ENCODE measurements around the gene HES4. TPM values are rescaled to one million over a fixed set of nuclear protein-coding genes. Genes with fewer than 3 reads are reported as not detected.

The HES4 gene
- total RNA-seq, 1 experiment from 2014 or later, result 18.5 TPM

GRCh38 chr1:981955-982558 is 17.8 kb downstream of the HES4 start, which contains the start of gene PERM1:
Gene PERM1, minus strand, starts transcription at chr1:982093. Its CDS starts 1,064 bp downstream, at chr1:981029.
- no peak for TF ChIP-seq EZH2 (IDR thresholded peaks at IDR 0.05; ENCODE audit: borderline replicate concordance, low read depth, low read length, poor library complexity, severe bottlenecking)
- TF ChIP-seq CTCF (conservative IDR thresholded peaks at IDR 0.05; ENCODE audit: low read depth, low read length), result no peak
- no peak for DNase-seq (ENCODE audit: low spot score)
- POLR2A ChIA-PET (ENCODE audit: low non-redundant PET), result interaction anchor here (0.6 kb wide), 1 partner anchor 12 kb away, joined by 4 read pairs; no protein-coding TSS in a partner anchor
- CTCF ChIA-PET, result no interaction called here
- intact Hi-C loops (cut with micrococcal nuclease; ENCODE audit: unreplicated experiment), result loop anchor here (5.0 kb wide), 1 partner anchor 80 kb away; no protein-coding TSS in a partner anchor
- Histone ChIP-seq H3K36me3 (ENCODE audit: insufficient read depth, low read length, poor library complexity, severe bottlenecking) (no peaks in the 10 kb centered on the region), H3K4me3 (ENCODE audit: low read depth, low read length, poor library complexity, severe bottlenecking) (no peak within 1 kb of the TSS), H3K27ac (ENCODE audit: low read depth, low read length, poor library complexity, severe bottlenecking) (no peak within 1 kb of the TSS), H3K9me3 (ENCODE audit: low read depth, low read length, poor library complexity, severe bottlenecking) (no peaks in the 10 kb centered on the region), H3K4me1 (ENCODE audit: insufficient read depth, low read length, poor library complexity, severe bottlenecking) (no peaks in the 10 kb centered on the region), H3K27me3 (replicated peaks; ENCODE audit: insufficient read depth, low read depth, low read length, poor library complexity) (no peaks in the 10 kb centered on the region)
- BruUV-seq (replicated peaks), result no TSS peak

- no TSS peak for BruUV-seq (replicated peaks)
- Histone ChIP-seq H3K36me3 (ENCODE audit: insufficient read depth, low read length, poor library complexity, severe bottlenecking) (no peaks in the 10 kb centered on the region), H3K27ac (ENCODE audit: low read depth, low read length, poor library complexity, severe bottlenecking) (no peak overlapping the region), H3K4me1 (ENCODE audit: insufficient read depth, low read length, poor library complexity, severe bottlenecking) (no peaks in the 10 kb centered on the region), H3K9me3 (ENCODE audit: low read depth, low read length, poor library complexity, severe bottlenecking) (no peaks in the 10 kb centered on the region), H3K4me3 (ENCODE audit: low read depth, low read length, poor library complexity, severe bottlenecking) (no peak overlapping the region), H3K27me3 (replicated peaks; ENCODE audit: insufficient read depth, low read depth, low read length, poor library complexity) (no peaks in the 10 kb centered on the region)
- CTCF ChIA-PET, result interaction anchor here (0.9 kb wide), 1 partner anchor 21 kb away, joined by 4 read pairs; no protein-coding TSS in a partner anchor
- DNase-seq (ENCODE audit: low spot score), result no peak
- TF ChIP-seq CTCF (conservative IDR thresholded peaks at IDR 0.05; ENCODE audit: low read depth, low read length) (no peak), EZH2 (IDR thresholded peaks at IDR 0.05; ENCODE audit: borderline replicate concordance, low read depth, low read length, poor library complexity, severe bottlenecking) (no peak)
- POLR2A ChIA-PET (ENCODE audit: low non-redundant PET), result interaction anchor here (0.6 kb wide), 1 partner anchor 13 kb away, joined by 4 read pairs; no protein-coding TSS in a partner anchor
- intact Hi-C loops (cut with micrococcal nuclease; ENCODE audit: unreplicated experiment), result loop anchor here (5.0 kb wide), 1 partner anchor 81 kb away; no protein-coding TSS in a partner anchor
These were observed 18.4 kb downstream of the HES4 start for GRCh38 chr1:981491-981954.

GRCh38 chr1:980602-981395 is 19.1 kb downstream of the HES4 start:
- intact Hi-C loops (cut with micrococcal nuclease; ENCODE audit: unreplicated experiment), result loop anchor here (5.0 kb wide), 1 partner anchor 82 kb away; no protein-coding TSS in a partner anchor
- ChIA-PET POLR2A (ENCODE audit: low non-redundant PET) (interaction anchor here (0.5 kb wide), 1 partner anchor 277 kb away, joined by 6 read pairs; no protein-coding TSS in a partner anchor), CTCF (interaction anchor here (0.7 to 0.9 kb wide), 2 partner anchors 21 to 39 kb away, joined by 3 to 4 read pairs; partner anchors contain the start of gene AGRN)
- no peak for TF ChIP-seq EZH2 (IDR thresholded peaks at IDR 0.05; ENCODE audit: borderline replicate concordance, low read depth, low read length, poor library complexity, severe bottlenecking)
- TF ChIP-seq CTCF (conservative IDR thresholded peaks at IDR 0.05; ENCODE audit: low read depth, low read length), result no peak
- no peak overlapping the region for H3K27ac ChIP-seq (ENCODE audit: low read depth, low read length, poor library complexity, severe bottlenecking)
- no peak overlapping the region for H3K4me3 ChIP-seq (ENCODE audit: low read depth, low read length, poor library complexity, severe bottlenecking)
- DNase-seq (ENCODE audit: low spot score), result no peak
- BruUV-seq (replicated peaks), result no TSS peak
- H3K9me3 ChIP-seq (ENCODE audit: low read depth, low read length, poor library complexity, severe bottlenecking), result no peaks in the 10 kb centered on the region
- no peaks in the 10 kb centered on the region for H3K36me3 ChIP-seq (ENCODE audit: insufficient read depth, low read length, poor library complexity, severe bottlenecking)
- no peaks in the 10 kb centered on the region for H3K27me3 ChIP-seq (replicated peaks; ENCODE audit: insufficient read depth, low read depth, low read length, poor library complexity)
- H3K4me1 ChIP-seq (ENCODE audit: insufficient read depth, low read length, poor library complexity, severe bottlenecking), result peaks cover 4% of the 10 kb centered on the region

Measured in A673 (cell line).